ENCODE results near the gene IRF5. TPM values are rescaled to one million over a fixed set of nuclear protein-coding genes. Genes with fewer than 3 reads are reported as not detected.

Gene IRF5
- total RNA-seq, 1 experiment from 2014 or later: 8.8 TPM

DNA sequence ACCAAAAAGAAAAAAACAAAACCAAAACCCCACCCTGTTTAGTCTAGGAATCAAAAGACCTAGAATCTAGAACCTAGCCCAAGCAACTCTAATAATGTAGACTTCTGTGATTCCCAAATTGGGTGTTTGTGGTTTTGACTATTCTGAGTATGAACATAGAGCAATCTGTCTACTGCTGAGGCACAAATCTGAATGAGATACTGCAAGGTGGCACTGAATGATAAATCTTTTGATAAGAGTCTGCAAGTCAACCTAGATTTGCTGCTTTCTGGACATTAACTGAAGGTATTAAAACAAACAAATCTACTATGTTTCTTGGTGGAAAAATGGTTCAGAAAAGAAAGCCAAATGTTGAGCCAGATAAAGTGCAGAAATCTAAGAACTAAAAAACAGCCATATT, 50.6 kb downstream of the IRF5 start:
- in situ Hi-C loops (cut with HindIII; ENCODE audit: low pct_unique_long_range_greater_than_20kb, low sequenced_read_pairs) (no loop called here), intact Hi-C loops (cut with micrococcal nuclease; ENCODE audit: unreplicated experiment) (no loop called here)
- TF ChIP-seq, protein P1, sequence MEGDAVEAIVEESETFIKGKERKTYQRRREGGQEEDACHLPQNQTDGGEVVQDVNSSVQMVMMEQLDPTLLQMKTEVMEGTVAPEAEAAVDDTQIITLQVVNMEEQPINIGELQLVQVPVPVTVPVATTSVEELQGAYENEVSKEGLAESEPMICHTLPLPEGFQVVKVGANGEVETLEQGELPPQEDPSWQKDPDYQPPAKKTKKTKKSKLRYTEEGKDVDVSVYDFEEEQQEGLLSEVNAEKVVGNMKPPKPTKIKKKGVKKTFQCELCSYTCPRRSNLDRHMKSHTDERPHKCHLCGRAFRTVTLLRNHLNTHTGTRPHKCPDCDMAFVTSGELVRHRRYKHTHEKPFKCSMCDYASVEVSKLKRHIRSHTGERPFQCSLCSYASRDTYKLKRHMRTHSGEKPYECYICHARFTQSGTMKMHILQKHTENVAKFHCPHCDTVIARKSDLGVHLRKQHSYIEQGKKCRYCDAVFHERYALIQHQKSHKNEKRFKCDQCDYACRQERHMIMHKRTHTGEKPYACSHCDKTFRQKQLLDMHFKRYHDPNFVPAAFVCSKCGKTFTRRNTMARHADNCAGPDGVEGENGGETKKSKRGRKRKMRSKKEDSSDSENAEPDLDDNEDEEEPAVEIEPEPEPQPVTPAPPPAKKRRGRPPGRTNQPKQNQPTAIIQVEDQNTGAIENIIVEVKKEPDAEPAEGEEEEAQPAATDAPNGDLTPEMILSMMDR (IDR thresholded peaks at IDR 0.05): no peak
- no peak for TF ChIP-seq POLR2AphosphoS5 (IDR thresholded peaks at IDR 0.05; ENCODE audit: low read depth, low read length)
- TF ChIP-seq, protein P2, sequence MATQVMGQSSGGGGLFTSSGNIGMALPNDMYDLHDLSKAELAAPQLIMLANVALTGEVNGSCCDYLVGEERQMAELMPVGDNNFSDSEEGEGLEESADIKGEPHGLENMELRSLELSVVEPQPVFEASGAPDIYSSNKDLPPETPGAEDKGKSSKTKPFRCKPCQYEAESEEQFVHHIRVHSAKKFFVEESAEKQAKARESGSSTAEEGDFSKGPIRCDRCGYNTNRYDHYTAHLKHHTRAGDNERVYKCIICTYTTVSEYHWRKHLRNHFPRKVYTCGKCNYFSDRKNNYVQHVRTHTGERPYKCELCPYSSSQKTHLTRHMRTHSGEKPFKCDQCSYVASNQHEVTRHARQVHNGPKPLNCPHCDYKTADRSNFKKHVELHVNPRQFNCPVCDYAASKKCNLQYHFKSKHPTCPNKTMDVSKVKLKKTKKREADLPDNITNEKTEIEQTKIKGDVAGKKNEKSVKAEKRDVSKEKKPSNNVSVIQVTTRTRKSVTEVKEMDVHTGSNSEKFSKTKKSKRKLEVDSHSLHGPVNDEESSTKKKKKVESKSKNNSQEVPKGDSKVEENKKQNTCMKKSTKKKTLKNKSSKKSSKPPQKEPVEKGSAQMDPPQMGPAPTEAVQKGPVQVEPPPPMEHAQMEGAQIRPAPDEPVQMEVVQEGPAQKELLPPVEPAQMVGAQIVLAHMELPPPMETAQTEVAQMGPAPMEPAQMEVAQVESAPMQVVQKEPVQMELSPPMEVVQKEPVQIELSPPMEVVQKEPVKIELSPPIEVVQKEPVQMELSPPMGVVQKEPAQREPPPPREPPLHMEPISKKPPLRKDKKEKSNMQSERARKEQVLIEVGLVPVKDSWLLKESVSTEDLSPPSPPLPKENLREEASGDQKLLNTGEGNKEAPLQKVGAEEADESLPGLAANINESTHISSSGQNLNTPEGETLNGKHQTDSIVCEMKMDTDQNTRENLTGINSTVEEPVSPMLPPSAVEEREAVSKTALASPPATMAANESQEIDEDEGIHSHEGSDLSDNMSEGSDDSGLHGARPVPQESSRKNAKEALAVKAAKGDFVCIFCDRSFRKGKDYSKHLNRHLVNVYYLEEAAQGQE (IDR thresholded peaks at IDR 0.05; ENCODE audit: insufficient read depth in 1 of 2, low read depth in 2 of 2, low read length in 1 of 2): no peak
- TF ChIP-seq TCF7L2 (IDR thresholded peaks at IDR 0.05; ENCODE audit: low read depth, low read length): no peak
- no peak for TF ChIP-seq SIN3A (IDR thresholded peaks at IDR 0.05; ENCODE audit: borderline replicate concordance, insufficient read depth, low read depth, low read length)
- DNase-seq (ENCODE audit: low read depth, low spot score) (no peak), ATAC-seq (no peak)
- Histone ChIP-seq H3K36me3 (ENCODE audit: control insufficient read depth, insufficient read depth, low read length) (peaks cover 67% of the 10 kb centered on the region), H3K4me1 (ENCODE audit: control insufficient read depth, insufficient read depth, low read length) (no peaks in the 10 kb centered on the region), H3K4me3 (ENCODE audit: low read depth in 2 of 2, low read length in 2 of 2) (no peak overlapping the region), H3K27ac (ENCODE audit: low read length) (no peak overlapping the region), H3K9me3 (ENCODE audit: control insufficient read depth, insufficient read depth, low read depth, low read length) (no peaks in the 10 kb centered on the region), H3K27me3 (ENCODE audit: control insufficient read depth, insufficient read depth, low read length) (no peaks in the 10 kb centered on the region)
- ChIA-PET CTCF (no interaction called here), POLR2A (no interaction called here)
- no TSS peak for BruUV-seq (replicated peaks)

DNA sequence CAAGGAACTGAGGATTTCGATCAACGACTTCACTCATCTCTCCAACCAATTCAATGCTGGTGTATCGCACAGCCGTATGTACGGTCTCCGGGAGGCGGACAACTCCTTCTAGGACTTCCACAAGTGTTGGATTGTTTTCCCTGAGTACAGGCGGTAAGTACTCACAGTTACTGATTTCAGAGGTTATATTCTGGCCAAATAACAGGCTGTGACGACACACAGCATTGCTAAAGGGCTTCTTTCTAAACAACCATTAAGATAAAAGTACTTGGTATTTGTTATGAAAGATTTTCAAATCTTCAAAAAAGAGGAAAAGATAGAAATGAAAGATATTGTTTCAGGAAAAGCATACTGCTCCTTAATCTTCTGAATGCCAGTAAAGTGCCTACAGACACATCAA, 52.2 kb downstream of the IRF5 start:
- POLR2A ChIA-PET: no interaction called here
- H3K4me3 ChIP-seq (ENCODE audit: low read depth in 2 of 2, low read length in 2 of 2): no peak overlapping the region
- TF ChIP-seq, protein P1 (IDR thresholded peaks at IDR 0.05): no peak
- no peak for TF ChIP-seq SIN3A (IDR thresholded peaks at IDR 0.05; ENCODE audit: borderline replicate concordance, insufficient read depth, low read depth, low read length)
- no peak for TF ChIP-seq POLR2AphosphoS5 (IDR thresholded peaks at IDR 0.05; ENCODE audit: low read depth, low read length)
- TF ChIP-seq TCF7L2 (IDR thresholded peaks at IDR 0.05; ENCODE audit: low read depth, low read length): no peak
- TF ChIP-seq, protein P2 (IDR thresholded peaks at IDR 0.05; ENCODE audit: insufficient read depth in 1 of 2, low read depth in 2 of 2, low read length in 1 of 2): no peak
- CTCF ChIA-PET: no interaction called here
- ATAC-seq (no peak), DNase-seq (ENCODE audit: low read depth, low spot score) (no peak)
- intact Hi-C loops (cut with micrococcal nuclease; ENCODE audit: unreplicated experiment) (no loop called here), in situ Hi-C loops (cut with HindIII; ENCODE audit: low pct_unique_long_range_greater_than_20kb, low sequenced_read_pairs) (no loop called here)
- no peak overlapping the region for H3K27ac ChIP-seq (ENCODE audit: low read length)
- no peaks in the 10 kb centered on the region for H3K4me1 ChIP-seq (ENCODE audit: control insufficient read depth, insufficient read depth, low read length)
- BruUV-seq (replicated peaks): no TSS peak
- H3K27me3 ChIP-seq (ENCODE audit: control insufficient read depth, insufficient read depth, low read length): no peaks in the 10 kb centered on the region
- no peaks in the 10 kb centered on the region for H3K9me3 ChIP-seq (ENCODE audit: control insufficient read depth, insufficient read depth, low read depth, low read length)
- H3K36me3 ChIP-seq (ENCODE audit: control insufficient read depth, insufficient read depth, low read length): peaks cover 51% of the 10 kb centered on the region
